ENCODE results near the gene ARID5B. TPM values are rescaled to one million over a fixed set of nuclear protein-coding genes. Genes with fewer than 3 reads are reported as not detected.

Gene ARID5B
- total RNA-seq, 1 donor from 2014 or later, result 65.1 TPM

DNA sequence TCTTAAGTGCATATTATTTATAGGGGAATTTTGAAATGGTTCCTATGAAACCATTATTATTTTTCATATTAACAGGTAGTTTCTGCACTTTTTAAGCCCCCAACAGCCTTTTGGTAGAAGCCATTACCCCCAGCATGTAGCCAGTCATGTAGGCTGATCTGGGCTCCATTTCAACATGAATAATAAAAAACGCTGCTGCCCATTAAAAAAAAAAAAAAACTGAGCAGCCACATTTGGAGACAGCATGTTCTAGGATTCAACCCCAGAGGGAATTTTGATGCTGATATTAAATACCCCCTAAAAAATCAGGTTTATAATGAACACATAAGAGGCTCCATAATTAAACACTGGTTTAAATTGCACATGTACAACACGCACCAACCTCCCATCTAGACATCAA is 185.8 kb downstream of the ARID5B start:
- Mint-ChIP-seq H3K9me3 (no peaks in the 10 kb centered on the region), H3K27me3 (ENCODE audit: insufficient read depth) (no peaks in the 10 kb centered on the region), H3K4me3 (no peak overlapping the region), H3K27ac (no peak overlapping the region), H3K36me3 (ENCODE audit: low read depth) (peaks cover 68% of the 10 kb centered on the region), H3K4me1 (ENCODE audit: low read depth) (peaks cover 66% of the 10 kb centered on the region)
- DNase-seq (ENCODE audit: low spot score), result no peak
- intact Hi-C loops (cut with micrococcal nuclease), result no loop called here

DNA sequence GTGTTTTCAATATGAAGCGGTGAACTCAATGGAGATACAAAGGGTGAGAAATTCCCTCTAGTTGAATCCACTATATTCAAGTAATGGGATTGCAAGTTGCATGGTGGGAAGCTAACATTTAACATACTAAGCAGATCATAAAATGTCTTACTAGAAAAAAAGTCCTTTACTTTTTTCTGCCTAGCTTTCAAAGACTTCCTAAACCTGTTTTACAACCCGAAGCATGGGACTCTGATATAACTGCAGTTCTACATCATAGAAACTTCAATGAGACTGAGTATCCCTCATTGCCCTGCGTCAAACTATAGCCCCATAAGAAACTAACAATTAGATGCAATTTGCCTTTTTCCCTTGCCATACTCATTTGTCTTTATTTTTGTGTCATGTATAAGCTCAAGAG is 187.3 kb downstream of the ARID5B start:
- intact Hi-C loops (cut with micrococcal nuclease), result no loop called here
- Mint-ChIP-seq H3K27me3 (ENCODE audit: insufficient read depth) (no peaks in the 10 kb centered on the region), H3K27ac (peak overlapping the region; percentile 1), H3K36me3 (ENCODE audit: low read depth) (peaks cover 75% of the 10 kb centered on the region), H3K4me1 (ENCODE audit: low read depth) (peaks cover 52% of the 10 kb centered on the region), H3K9me3 (no peaks in the 10 kb centered on the region), H3K4me3 (no peak overlapping the region)
- DNase-seq (ENCODE audit: low spot score), result no peak

DNA sequence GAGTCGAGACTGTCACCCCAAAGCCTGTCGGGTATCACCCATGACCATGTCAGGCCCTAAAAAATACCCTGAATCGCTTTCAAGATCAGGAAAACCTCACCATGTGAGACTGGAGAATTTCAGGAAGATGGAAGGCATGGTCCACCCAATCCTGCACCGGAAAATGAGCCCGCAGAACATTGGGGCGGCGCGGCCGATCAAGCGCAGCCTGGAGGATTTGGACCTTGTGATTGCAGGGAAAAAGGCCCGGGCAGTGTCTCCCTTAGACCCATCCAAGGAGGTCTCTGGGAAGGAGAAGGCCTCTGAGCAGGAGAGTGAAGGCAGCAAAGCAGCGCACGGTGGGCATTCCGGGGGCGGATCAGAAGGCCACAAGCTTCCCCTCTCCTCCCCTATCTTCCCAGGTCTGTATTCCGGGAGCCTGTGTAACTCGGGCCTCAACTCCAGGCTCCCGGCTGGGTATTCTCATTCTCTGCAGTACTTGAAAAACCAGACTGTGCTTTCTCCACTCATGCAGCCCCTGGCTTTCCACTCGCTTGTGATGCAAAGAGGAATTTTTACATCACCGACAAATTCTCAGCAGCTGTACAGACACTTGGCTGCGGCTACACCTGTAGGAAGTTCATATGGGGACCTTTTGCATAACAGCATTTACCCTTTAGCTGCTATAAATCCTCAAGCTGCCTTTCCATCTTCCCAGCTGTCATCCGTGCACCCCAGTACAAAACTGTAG is 191.0 kb downstream of the ARID5B start:
- Mint-ChIP-seq H3K9me3 (no peaks in the 10 kb centered on the region), H3K27me3 (ENCODE audit: insufficient read depth) (no peaks in the 10 kb centered on the region), H3K4me1 (ENCODE audit: low read depth) (peaks cover 57% of the 10 kb centered on the region), H3K27ac (peak overlapping the region; percentile 18), H3K4me3 (no peak overlapping the region), H3K36me3 (ENCODE audit: low read depth) (peaks cover 86% of the 10 kb centered on the region)
- DNase-seq (ENCODE audit: low spot score), result no peak
- intact Hi-C loops (cut with micrococcal nuclease), result no loop called here

DNA sequence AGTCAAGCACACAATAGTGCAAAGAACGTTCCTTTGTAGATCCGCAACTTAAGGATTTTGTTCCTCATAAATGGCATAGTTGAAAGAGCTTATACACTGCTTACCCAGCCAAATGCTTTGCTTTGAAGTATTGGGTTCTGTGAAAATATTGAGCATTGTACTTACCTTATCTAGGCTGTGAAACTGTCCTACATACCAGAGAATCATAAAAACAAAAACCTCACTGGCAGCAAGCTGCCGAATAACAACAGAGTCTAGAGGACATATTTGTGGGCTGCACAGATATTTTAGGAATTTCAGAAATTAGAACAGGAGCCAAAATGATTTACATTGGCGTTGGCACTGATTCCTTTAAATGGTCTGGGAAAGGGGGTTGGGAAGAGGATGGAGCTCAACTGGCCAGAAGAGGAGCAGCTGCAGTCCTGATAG is 192.4 kb downstream of the ARID5B start:
- Mint-ChIP-seq H3K27ac (no peak overlapping the region), H3K9me3 (no peaks in the 10 kb centered on the region), H3K36me3 (ENCODE audit: low read depth) (peaks cover 85% of the 10 kb centered on the region), H3K4me3 (no peak overlapping the region), H3K27me3 (ENCODE audit: insufficient read depth) (no peaks in the 10 kb centered on the region), H3K4me1 (ENCODE audit: low read depth) (peaks cover 59% of the 10 kb centered on the region)
- no peak for DNase-seq (ENCODE audit: low spot score)
- intact Hi-C loops (cut with micrococcal nuclease), result no loop called here

DNA sequence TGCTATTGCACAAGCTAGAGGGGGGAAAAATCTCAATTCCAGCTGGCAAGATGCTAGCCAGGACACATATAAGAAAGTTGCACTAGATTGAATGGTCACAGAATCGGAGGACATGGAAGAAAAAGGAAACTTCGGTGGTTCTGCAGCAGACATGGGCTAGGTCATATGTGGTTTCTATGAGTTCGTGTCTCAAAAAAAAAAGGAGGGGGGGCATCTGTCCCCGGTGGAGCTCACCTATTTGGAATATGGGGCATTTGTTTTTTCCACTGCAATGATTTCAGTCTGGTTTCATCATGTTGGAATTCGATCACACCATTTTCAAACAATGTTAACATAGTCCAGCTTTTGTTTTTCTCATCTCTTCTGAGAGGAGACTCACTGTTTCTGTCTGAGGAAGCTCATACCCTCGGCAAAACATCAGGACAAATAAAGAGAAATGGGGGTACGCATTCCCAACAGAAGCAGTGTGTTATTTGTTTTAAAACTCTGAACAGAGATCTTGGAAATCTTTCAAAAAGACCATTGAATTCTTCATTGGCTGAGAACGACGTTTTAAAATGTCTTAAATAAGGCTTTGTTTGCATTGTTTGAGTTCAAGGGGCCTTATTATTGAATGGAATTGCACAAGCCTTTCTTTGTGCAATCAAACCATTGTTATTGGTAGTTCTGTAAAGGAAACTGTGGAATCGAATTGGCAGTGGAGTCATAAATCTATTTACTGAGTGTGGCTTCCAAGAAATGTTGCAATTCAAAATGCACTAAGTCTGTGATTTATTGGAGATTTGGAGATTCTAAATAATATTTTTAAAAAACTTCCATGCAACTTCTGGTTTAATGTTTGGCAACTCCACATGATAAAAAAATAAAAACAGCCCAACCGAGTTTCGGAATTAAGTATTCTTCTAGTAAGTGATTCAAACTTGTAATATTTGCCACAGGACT is 194.0 kb downstream of the ARID5B start:
- Mint-ChIP-seq H3K4me3 (no peak overlapping the region), H3K4me1 (ENCODE audit: low read depth) (peaks cover 49% of the 10 kb centered on the region), H3K36me3 (ENCODE audit: low read depth) (peaks cover 73% of the 10 kb centered on the region), H3K27me3 (ENCODE audit: insufficient read depth) (no peaks in the 10 kb centered on the region), H3K27ac (peak overlapping the region; percentile 26), H3K9me3 (no peaks in the 10 kb centered on the region)
- no peak for DNase-seq (ENCODE audit: low spot score)
- intact Hi-C loops (cut with micrococcal nuclease), result no loop called here

DNA sequence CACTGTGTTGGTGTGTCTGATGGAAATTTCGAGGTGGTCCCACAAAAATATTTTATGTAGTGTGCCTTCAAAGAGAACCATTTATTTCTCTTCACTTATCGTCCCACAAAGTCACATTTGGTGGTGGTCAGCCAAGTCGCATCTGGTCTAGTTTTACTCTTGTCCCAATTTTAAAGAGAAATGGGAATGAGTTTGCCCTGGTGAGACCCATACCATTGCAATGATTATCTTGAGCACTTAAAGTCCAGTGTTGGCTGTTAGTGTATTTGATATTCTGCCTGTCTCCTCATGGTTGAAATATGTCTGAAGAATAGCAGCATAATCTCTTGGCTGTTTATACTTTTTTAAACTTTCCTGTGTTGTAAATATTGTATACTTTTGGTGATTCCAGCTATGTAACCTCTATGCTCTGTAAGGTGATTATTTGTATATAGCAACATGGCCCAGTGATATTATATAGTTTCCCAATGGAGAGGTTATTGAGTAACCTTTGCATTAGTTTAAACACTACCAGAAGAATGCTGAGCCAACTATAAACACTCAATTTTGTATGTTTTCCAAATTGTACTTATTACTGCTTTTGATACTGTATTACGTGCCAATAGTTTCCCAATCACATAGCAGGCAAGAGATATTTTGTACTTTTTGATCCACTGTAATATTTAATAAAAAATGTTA is 194.9 kb downstream of the ARID5B start:
- Mint-ChIP-seq H3K27ac (no peak overlapping the region), H3K9me3 (no peaks in the 10 kb centered on the region), H3K36me3 (ENCODE audit: low read depth) (peaks cover 63% of the 10 kb centered on the region), H3K4me1 (ENCODE audit: low read depth) (peaks cover 48% of the 10 kb centered on the region), H3K27me3 (ENCODE audit: insufficient read depth) (no peaks in the 10 kb centered on the region), H3K4me3 (no peak overlapping the region)
- intact Hi-C loops (cut with micrococcal nuclease), result no loop called here
- DNase-seq (ENCODE audit: low spot score), result no peak

DNA sequence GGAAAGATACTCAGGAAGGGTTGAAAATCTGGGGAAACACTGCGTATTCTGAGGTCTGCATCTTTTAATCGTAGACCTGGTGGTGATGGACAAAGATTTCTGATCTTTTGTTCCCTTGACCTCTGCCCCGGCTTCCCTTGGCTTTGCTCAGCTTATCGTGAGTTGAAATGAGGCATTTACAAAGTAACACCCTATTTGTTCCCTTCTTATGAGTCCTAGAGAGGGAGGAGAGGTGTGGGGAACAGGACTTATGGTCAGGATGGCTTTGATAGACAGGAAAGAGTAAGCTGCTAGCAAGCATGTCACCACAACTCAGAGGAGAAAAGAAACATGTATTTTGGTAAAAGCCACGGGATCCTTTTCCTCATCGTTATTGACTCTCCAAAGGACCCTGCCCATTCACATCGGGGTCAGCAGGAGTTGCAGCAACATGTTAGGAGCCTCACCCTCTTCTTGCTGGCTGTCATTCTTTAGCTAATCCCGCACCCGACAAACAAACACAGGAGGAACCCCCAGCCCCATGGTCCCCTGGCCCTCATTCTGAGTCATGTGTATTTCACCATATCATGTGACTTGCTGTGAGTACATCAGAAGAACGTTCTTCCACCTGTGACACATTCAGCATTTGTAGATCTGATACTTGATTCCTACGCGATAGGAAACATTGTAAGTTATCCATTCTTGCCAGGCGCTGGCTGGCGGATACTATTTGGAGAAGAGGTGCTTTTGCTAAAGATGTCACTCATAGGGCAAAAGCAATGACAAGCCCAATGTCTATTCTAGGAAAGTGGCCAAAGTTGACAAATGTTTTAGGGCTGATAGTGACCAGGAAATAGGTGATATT is 197.0 kb downstream of the ARID5B start:
- H3K4me3 Mint-ChIP-seq, result no peak overlapping the region

DNA sequence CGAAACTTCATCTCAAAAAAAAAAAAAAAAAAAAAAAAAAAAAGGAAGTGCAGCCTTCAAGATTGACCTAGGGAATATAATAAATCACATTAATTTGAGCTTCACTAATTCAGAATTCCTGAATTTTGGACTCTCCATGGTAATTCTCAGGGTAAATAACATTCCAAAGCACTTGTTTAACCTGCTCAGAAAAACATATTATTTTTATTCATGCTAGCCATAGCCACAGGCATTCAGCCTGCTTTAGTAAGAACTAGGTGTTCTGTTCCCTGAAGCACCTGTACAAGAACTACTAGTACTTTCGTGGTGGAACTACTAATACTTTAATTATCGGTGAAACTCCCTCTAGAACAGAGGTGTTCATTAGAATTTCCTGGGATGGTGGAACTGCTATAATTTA is 197.8 kb downstream of the ARID5B start:
- no peaks in the 10 kb centered on the region for H3K9me3 Mint-ChIP-seq
- H3K36me3 Mint-ChIP-seq (ENCODE audit: low read depth), result peaks cover 36% of the 10 kb centered on the region
- intact Hi-C loops (cut with micrococcal nuclease), result no loop called here
- peaks cover 41% of the 10 kb centered on the region for H3K4me1 Mint-ChIP-seq (ENCODE audit: low read depth)
- H3K4me3 Mint-ChIP-seq, result no peak overlapping the region
- H3K27ac Mint-ChIP-seq, result no peak overlapping the region
- no peaks in the 10 kb centered on the region for H3K27me3 Mint-ChIP-seq (ENCODE audit: insufficient read depth)
- DNase-seq (ENCODE audit: low spot score), result no peak

More for the DNA sequence above, 197.0 kb downstream of the ARID5B start:
- H3K36me3 Mint-ChIP-seq (ENCODE audit: low read depth), result peaks cover 44% of the 10 kb centered on the region
- no peak for DNase-seq (ENCODE audit: low spot score)
- no peaks in the 10 kb centered on the region for H3K27me3 Mint-ChIP-seq (ENCODE audit: insufficient read depth)
- H3K9me3 Mint-ChIP-seq, result no peaks in the 10 kb centered on the region
- intact Hi-C loops (cut with micrococcal nuclease), result no loop called here
- peaks cover 41% of the 10 kb centered on the region for H3K4me1 Mint-ChIP-seq (ENCODE audit: low read depth)
- peak overlapping the region; percentile 54 for H3K27ac Mint-ChIP-seq

DNA sequence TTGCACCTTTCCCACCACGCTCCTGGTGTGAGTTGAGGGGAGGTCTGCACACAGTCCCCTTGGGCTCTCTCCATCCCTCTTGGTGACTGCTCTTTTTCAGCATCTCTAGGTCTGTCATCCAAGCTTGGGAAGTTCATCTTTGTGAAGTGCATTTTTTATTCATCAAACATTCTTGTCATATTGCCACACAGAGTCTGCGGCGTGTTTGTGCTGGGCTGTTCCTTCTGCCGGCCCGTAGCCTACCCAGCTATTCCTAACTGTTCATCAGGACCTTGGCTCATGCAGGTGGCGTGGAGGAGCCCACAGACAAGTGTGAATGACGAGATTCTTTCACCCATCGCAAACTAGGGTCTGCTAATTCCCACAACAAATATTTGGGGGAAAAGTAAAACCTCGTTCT is 202.4 kb downstream of the ARID5B start:
- Mint-ChIP-seq H3K4me1 (ENCODE audit: low read depth) (peaks cover 32% of the 10 kb centered on the region), H3K4me3 (no peak overlapping the region), H3K27me3 (ENCODE audit: insufficient read depth) (no peaks in the 10 kb centered on the region), H3K36me3 (ENCODE audit: low read depth) (peaks cover 9% of the 10 kb centered on the region), H3K9me3 (no peaks in the 10 kb centered on the region), H3K27ac (no peak overlapping the region)
- intact Hi-C loops (cut with micrococcal nuclease), result no loop called here
- DNase-seq (ENCODE audit: low spot score), result no peak

DNA sequence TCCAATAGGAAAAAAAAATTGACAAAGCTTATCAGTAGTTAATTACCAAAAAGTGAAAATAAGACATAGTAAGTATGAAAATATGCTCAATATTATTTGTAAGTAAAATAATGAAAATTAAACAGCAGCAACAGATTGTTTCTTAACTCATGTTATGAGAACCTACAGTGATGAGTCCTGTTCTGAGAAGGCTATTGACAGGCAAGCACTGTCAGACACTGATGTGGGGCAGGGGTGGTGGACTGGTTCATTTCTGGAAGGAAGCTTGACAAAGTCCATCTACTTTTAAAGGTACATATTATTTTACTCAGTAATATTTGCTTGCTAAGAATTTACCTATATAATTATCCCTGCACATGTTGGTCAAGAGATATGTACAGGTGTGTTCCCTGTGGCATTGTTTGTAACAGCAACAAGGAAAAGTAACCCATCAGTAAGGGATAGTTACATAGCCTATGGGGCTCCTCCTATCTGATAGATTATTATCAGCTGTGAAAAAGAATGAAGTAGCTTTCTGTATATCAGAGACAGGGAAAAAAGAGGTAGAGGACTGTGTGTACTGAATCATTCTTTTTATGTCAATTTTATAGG is 205.5 kb downstream of the ARID5B start:
- DNase-seq (ENCODE audit: low spot score), result no peak
- Mint-ChIP-seq H3K4me3 (no peak overlapping the region), H3K4me1 (ENCODE audit: low read depth) (peaks cover 37% of the 10 kb centered on the region), H3K27ac (no peak overlapping the region), H3K9me3 (peaks cover 4% of the 10 kb centered on the region), H3K27me3 (ENCODE audit: insufficient read depth) (no peaks in the 10 kb centered on the region), H3K36me3 (ENCODE audit: low read depth) (peaks cover 12% of the 10 kb centered on the region)
- intact Hi-C loops (cut with micrococcal nuclease), result no loop called here

DNA sequence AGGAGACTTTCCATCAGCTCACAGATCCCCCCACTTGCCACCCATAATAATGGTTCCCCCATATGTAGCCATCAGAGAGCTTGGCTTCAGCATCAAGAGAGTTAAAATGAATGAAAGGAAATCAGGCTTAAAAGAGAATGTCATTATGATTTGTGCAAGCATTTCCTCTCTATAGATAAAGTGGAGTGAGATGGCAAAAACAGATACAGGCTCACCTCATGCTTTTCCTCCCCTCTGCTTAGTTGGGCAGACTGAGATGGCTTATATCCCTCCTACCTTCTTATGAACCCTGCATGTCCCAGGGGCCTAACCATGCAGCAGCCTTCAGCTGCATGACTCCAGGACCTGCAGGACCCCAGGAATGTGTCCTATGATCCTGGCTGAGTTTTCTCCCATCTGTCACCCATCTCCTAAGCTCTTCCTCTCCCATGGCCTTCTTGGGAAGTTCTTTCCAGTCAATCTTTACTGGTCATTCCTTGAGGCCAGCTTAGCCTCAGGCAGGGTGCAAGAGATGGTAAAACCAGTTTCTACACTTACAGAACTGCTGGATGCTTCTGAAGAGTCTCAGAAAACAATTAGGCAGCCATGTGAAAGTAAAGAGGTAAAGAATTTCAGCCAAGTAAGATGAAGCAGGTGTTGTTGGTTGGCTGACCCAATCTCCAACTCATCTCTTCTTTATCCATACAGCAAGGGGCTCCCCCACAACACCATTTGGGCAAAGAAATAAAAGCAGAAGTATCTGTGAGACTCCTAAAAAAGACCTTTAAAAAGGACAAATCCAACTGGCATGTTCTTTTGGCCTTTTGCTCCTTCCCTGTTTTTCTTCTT is 207.5 kb downstream of the ARID5B start:
- Mint-ChIP-seq H3K4me3 (no peak overlapping the region), H3K27ac (no peak overlapping the region), H3K27me3 (ENCODE audit: insufficient read depth) (no peaks in the 10 kb centered on the region), H3K9me3 (peaks cover 4% of the 10 kb centered on the region), H3K4me1 (ENCODE audit: low read depth) (peaks cover 43% of the 10 kb centered on the region), H3K36me3 (ENCODE audit: low read depth) (peaks cover 12% of the 10 kb centered on the region)
- DNase-seq (ENCODE audit: low spot score), result no peak
- intact Hi-C loops (cut with micrococcal nuclease), result no loop called here

All from activated T-helper 1 cell treated with anti-CD3 and anti-CD28 coated beads, Interleukin-12 subunit alpha, Interleukin-12 subunit beta, Interleukin-2, Interleukin-4 antibody, amounts not matched to agents 30 ng/mL and 10 ng/mL and 1 ng/mL, durations not matched to agents 14 hours and 24 hours and 36 hours (primary cell).